ENCODE measurements around the gene ELL.

- TF ChIP-seq EP300 (IDR thresholded peaks at IDR 0.05; ENCODE audit: low read depth): no peak
- TF ChIP-seq, protein P1, sequence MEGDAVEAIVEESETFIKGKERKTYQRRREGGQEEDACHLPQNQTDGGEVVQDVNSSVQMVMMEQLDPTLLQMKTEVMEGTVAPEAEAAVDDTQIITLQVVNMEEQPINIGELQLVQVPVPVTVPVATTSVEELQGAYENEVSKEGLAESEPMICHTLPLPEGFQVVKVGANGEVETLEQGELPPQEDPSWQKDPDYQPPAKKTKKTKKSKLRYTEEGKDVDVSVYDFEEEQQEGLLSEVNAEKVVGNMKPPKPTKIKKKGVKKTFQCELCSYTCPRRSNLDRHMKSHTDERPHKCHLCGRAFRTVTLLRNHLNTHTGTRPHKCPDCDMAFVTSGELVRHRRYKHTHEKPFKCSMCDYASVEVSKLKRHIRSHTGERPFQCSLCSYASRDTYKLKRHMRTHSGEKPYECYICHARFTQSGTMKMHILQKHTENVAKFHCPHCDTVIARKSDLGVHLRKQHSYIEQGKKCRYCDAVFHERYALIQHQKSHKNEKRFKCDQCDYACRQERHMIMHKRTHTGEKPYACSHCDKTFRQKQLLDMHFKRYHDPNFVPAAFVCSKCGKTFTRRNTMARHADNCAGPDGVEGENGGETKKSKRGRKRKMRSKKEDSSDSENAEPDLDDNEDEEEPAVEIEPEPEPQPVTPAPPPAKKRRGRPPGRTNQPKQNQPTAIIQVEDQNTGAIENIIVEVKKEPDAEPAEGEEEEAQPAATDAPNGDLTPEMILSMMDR (IDR thresholded peaks at IDR 0.05): no peak
Observed at GRCh38 chr19:18432275-18433014, 89.4 kb downstream of the ELL start.

All from transverse colon (tissue), 3 donors.